Peyer's patch (tissue), 4 donors: ENCODE results near the gene RRP8. TPM values are rescaled to one million over a fixed set of nuclear protein-coding genes. Genes with fewer than 3 reads are reported as not detected.

Source experiments
- DNase-seq, 3 donors: peaks; one replicate each; pipeline ENCODE4 v3.0.0-alpha.2; 2017 to 2019
- H3K27ac ChIP-seq, 4 donors: fragments of 200-600 bp; sonication (generic); one replicate each; pipeline ENCODE4 v1.5.1; 2016 to 2019
- H3K27me3 ChIP-seq, 2 donors: fragments of 200-600 bp; sonication (generic); one replicate each; pipeline ENCODE4 v1.5.1; 2019
- H3K36me3 ChIP-seq, 3 donors: fragments of 200-600 bp; sonication (generic); one replicate each; pipeline ENCODE4 v1.5.1; 2016 to 2019
- H3K4me1 ChIP-seq, 4 donors: fragments of 200-600 bp; sonication (generic); one replicate each; pipeline ENCODE4 v1.5.1; 2016 to 2019
- H3K4me3 ChIP-seq, 4 donors: fragments of 200-600 bp; sonication (generic); 1 replicate in 3 of 4; 2 replicates in 1 of 4; pipeline ENCODE4 v1.5.1; 2016 to 2019; ENCODE audit warnings: mild to moderate bottlenecking in 1 of 4
- H3K9me3 ChIP-seq, 4 donors: fragments of 200-600 bp; sonication (generic); one replicate each; pipeline ENCODE4 v1.5.1; 2016 to 2019; ENCODE audit warnings: mild to moderate bottlenecking in 1 of 4
- POLR2A ChIP-seq, 2 donors: fragments of 450-650 bp; IDR thresholded peaks; one replicate each; pipeline ENCODE4 v1.5.1; 2017; ENCODE audit warnings: antibody characterized with exemption in 2 of 2, mild to moderate bottlenecking in 2 of 2, moderate library complexity in 2 of 2
- total RNA-seq, 4 donors: library from RNA; depleted of rRNA; stranded (reverse); fragments of >200 nt; gene quantifications; one replicate each; pipeline ENCODE4 v1.1.0, GENCODE V29; 2016
- TF ChIP-seq, protein P1 (sequence below), 6 experiments: fragments of 450-650 bp in 4 of 6; fragments of 200-600 bp in 2 of 6; sonication (generic) in 1 of 6; IDR thresholded peaks; one replicate each; pipeline ENCODE4 v1.5.1; 2017 to 2019; ENCODE audit warnings: antibody characterized with exemption in 6 of 6, mild to moderate bottlenecking in 3 of 6, moderate library complexity in 1 of 6

The RRP8 gene
- total RNA-seq, 4 donors from 2014 or later: 11.4 to 28.9 (median 17.5) TPM

DNA sequence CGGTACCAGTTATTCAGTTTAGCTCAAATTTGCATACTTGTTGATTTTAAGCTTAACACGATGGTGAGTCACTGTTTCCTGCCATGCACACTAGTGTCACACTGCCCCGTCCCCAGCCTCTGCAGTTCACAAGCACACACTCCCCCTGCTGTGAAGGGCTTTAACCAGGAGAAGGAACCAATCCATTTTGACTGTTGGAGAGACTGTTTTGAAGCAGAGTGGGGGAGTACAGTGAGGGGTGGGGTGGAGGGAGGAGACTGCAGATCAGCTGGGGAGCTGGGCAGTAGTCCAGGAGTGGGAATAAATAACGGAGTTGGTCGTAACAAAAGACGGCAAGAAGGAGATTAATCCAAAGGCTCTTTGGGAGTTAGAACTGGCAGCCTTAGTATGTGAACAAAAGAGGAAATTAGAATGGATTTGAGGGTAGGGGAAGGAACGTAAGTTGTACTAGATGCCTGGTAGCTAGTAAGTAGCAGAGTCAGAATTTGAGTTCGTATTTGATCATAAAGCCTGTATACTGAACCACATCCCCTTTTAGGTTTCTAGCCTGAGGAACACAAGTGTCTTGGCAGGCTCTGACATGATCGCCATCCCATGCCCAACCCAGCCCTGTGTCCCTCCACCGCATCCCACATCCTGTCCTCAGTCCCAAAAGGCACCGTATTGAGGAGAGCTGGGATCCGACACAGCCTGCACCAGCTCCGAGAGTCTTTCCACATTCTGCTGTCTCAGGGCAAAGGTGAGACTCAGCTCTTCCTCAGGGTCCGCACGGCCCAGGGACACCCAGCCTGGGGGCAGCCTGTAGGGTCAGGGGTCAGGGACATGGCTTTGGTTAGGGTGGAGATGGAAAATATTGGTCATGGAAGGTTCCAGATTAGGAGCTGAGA, 14.9 kb upstream of the RRP8 start:
- Histone ChIP-seq H3K4me1 (peaks cover 0 to 23% (median 5%) of the 10 kb centered on the region in 4 donors), H3K9me3 (no peaks in the 10 kb centered on the region), H3K27me3 (no peaks in the 10 kb centered on the region), H3K36me3 (peaks cover 0 to 22% (median 0%) of the 10 kb centered on the region in 3 donors), H3K4me3 (peak overlapping the region; percentile 63 to 94 (median 72)), H3K27ac (peak overlapping the region; percentile 79 to 93 (median 89))
- peak; percentile 55 to 85 (median 82) for DNase-seq
- TF ChIP-seq, protein P1, sequence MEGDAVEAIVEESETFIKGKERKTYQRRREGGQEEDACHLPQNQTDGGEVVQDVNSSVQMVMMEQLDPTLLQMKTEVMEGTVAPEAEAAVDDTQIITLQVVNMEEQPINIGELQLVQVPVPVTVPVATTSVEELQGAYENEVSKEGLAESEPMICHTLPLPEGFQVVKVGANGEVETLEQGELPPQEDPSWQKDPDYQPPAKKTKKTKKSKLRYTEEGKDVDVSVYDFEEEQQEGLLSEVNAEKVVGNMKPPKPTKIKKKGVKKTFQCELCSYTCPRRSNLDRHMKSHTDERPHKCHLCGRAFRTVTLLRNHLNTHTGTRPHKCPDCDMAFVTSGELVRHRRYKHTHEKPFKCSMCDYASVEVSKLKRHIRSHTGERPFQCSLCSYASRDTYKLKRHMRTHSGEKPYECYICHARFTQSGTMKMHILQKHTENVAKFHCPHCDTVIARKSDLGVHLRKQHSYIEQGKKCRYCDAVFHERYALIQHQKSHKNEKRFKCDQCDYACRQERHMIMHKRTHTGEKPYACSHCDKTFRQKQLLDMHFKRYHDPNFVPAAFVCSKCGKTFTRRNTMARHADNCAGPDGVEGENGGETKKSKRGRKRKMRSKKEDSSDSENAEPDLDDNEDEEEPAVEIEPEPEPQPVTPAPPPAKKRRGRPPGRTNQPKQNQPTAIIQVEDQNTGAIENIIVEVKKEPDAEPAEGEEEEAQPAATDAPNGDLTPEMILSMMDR (IDR thresholded peaks at IDR 0.05): no peak
- TF ChIP-seq POLR2A (IDR thresholded peaks at IDR 0.05): peak; percentile 17 to 40

DNA sequence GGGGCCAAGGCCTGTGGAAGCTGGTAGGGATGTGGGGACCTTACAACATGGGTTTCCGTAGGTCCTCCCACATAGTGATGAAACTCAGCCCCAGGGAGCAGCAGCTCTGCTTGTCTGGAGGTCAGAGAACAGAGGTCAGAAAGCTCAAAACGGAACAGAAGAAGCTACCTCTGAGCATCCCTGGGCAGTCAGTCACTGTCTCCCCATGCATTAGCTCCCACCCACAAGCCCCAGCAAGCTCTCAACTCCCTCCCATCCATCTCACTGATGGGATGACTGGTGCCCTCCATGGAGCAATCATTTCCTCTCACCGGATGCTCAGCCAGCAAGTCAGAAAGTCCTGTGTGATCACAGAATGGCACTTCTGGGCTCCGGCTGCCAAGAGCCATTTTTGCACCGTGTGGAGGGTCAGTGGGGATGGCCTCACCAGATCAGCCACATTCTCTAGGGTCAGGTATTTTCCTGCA, 13.9 kb upstream of the RRP8 start:
- peak overlapping the region in 3 of 4 donors; percentile 63 to 94 (median 69) for H3K4me3 ChIP-seq
- peaks cover 0 to 30% (median 7%) of the 10 kb centered on the region in 4 donors for H3K4me1 ChIP-seq
- no peaks in the 10 kb centered on the region for H3K9me3 ChIP-seq
- peak overlapping the region in 3 of 4 donors; percentile 79 to 92 (median 86) for H3K27ac ChIP-seq
- DNase-seq: no peak
- H3K36me3 ChIP-seq: peaks cover 0 to 22% (median 0%) of the 10 kb centered on the region in 3 donors
- no peak for TF ChIP-seq POLR2A (IDR thresholded peaks at IDR 0.05)
- TF ChIP-seq, protein P1 (IDR thresholded peaks at IDR 0.05): no peak
- H3K27me3 ChIP-seq: no peaks in the 10 kb centered on the region

DNA sequence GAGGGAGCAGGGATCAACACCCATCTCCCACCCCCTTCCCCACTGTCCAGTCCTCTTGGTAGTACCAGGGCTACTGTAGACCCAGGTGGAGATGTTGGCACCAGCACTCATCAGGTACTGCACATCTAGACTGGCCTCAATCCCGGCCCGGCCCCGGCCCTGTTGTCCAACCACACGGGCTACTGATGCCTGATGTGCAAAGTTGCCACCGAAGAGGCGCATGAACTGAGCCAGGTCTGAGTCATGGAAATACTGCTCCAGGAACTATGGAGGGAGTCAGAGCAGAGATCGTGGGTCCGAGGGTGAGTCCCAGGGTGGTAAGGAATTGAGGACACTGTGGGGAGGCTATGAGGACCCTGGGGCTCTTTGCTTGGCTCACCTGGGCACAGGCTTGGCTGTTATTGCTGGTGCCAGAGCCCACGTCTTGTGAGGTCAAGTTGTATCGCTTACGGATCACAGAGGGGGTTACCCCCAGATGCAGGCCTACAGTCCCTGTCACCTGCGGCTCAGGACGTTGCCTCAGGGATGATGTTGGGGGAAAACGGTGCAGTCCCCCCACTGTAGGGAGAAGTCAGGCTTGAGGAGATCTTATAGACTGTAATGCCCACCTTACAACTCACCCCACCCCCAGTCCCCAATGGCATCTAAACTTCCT, 13.3 kb upstream of the RRP8 start:
- Histone ChIP-seq H3K4me3 (no peak overlapping the region), H3K4me1 (peaks cover 0 to 30% (median 7%) of the 10 kb centered on the region in 4 donors), H3K9me3 (no peaks in the 10 kb centered on the region), H3K36me3 (peaks cover 0 to 22% (median 0%) of the 10 kb centered on the region in 3 donors), H3K27me3 (no peaks in the 10 kb centered on the region), H3K27ac (no peak overlapping the region)
- TF ChIP-seq, protein P1 (IDR thresholded peaks at IDR 0.05): no peak
- no peak for TF ChIP-seq POLR2A (IDR thresholded peaks at IDR 0.05)
- no peak for DNase-seq

DNA sequence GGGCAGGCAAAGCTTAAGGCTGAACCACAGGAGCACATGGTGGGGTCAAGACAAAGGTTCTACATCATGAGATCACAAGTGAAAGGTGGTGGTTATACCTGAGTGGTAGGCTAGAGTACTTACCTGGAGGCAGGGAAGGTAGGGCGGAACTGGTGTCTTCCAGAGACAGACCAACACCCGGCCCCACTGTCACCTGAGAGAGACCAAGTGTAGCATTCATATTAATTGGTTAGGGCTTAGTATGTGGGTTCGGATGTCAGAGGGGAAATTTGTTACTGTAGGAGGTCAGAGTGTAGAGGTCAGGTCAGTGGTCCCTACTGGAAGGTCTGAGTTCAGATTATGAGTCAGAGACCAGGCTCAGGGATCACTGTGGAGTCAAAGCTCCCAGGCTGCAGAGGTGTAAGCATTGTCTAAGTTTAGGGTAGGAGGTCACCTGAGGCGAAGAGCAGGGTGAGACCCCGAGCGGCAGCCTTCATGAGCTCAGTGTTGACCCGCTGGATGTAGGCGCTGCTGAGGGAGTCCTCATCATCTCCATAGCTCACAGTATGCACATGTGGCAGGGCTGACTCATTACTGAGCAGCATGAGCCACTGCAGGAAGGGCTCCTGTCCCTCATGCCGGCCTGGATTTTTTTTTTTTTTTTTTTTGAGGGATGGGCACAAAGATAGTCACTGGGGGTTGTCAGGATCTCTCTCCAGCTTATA, 12.6 kb upstream of the RRP8 start:
- Histone ChIP-seq H3K4me1 (peaks cover 0 to 33% (median 7%) of the 10 kb centered on the region in 4 donors), H3K27ac (no peak overlapping the region), H3K27me3 (no peaks in the 10 kb centered on the region), H3K9me3 (no peaks in the 10 kb centered on the region), H3K4me3 (no peak overlapping the region), H3K36me3 (peaks cover 0 to 22% (median 0%) of the 10 kb centered on the region in 3 donors)
- TF ChIP-seq POLR2A (IDR thresholded peaks at IDR 0.05): no peak
- TF ChIP-seq, protein P1 (IDR thresholded peaks at IDR 0.05): no peak
- DNase-seq: no peak

DNA sequence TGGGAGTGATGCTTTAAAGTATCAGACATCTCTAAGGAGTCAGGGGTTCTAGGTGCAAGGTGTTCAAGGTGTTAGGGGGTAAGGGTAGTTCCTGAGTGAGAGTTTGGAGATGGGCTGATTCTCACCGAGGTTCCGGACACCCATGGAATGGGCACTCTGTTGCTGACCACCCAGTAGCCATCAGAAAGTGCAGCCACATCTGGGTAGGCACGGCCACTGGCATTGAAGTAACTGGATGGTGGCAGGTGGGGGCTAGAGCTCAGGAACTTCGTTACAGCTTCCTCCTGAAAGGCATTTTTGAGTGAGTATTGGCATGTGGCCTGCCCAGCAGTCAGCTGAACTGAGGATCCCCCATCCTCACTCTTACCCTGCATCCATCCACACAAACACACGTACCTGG, 11.6 kb upstream of the RRP8 start:
- Histone ChIP-seq H3K36me3 (peaks cover 0 to 31% (median 0%) of the 10 kb centered on the region in 3 donors), H3K4me3 (no peak overlapping the region), H3K27ac (peak overlapping the region in 1 of 4 donors; percentile 7), H3K27me3 (no peaks in the 10 kb centered on the region), H3K9me3 (no peaks in the 10 kb centered on the region), H3K4me1 (peaks cover 0 to 42% (median 7%) of the 10 kb centered on the region in 4 donors)
- TF ChIP-seq POLR2A (IDR thresholded peaks at IDR 0.05): no peak
- TF ChIP-seq, protein P1 (IDR thresholded peaks at IDR 0.05): no peak
- peak in 1 of 3 donors; percentile 39 for DNase-seq
